ENCODE results near the gene CTNNA2. TPM values are rescaled to one million over a fixed set of nuclear protein-coding genes. Genes with fewer than 3 reads are reported as not detected.

CTNNA2 gene
- total RNA-seq, 1 experiment from 2014 or later = 5.5 TPM

DNA sequence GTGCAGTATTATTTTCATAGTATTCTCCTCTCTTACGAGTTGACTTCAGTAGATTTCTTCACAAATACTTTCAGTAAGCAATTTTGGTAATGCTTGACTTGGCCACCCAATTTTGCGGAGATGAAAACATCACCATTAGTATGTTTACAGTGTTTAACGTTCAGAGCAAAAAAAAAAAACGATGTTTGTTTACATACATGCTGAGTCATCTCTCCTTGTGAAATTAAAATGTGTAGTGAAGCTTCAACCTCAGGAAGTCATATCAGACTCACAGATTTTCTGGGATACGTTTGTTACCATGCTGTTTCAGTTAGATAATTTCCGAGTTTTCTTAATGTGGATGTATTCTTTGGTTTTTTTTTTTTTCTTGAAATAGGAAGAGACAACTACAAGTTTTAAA, 100.1 kb downstream of the CTNNA2 start:
- no peak overlapping the region for H2AK5ac ChIP-seq (ENCODE audit: insufficient read length, low read length)

More for the DNA sequence above, 100.1 kb downstream of the CTNNA2 start:
- H2BK15ac ChIP-seq (ENCODE audit: low read depth, low read length) = no peak overlapping the region
- Mint-ChIP-seq H3K27me3 (ENCODE audit: low read depth) (no peaks in the 10 kb centered on the region), H3K4me3 (no peak overlapping the region), H3K27ac (peak overlapping the region in 2 of 3 experiments; percentile 50 to 63; a peak in 2 of 7 replicates), H3K36me3 (ENCODE audit: insufficient read depth in 1 of 3, low read depth in 3 of 3) (peaks cover 0 to 1% (median 0%) of the 10 kb centered on the region in 3 experiments; a peak in 1 of 7 replicates), H3K4me1 (peaks cover 4 to 7% of the 10 kb centered on the region in 2 experiments; a peak in 2 of 4 replicates), H3K9me3 (no peaks in the 10 kb centered on the region)
- no peaks in the 10 kb centered on the region for H3K79me2 ChIP-seq (ENCODE audit: insufficient read depth, low read length)
- H3K4ac ChIP-seq (ENCODE audit: low read depth, low read length) = no peak overlapping the region
- H2BK12ac ChIP-seq (ENCODE audit: insufficient read length, low read depth, low read length) = no peak overlapping the region
- no peak overlapping the region for H3K4me2 ChIP-seq (ENCODE audit: insufficient read depth, insufficient read length, low read length)
- H3K79me1 ChIP-seq (ENCODE audit: insufficient read depth, low read depth, low read length, poor library complexity, severe bottlenecking) = no peaks in the 10 kb centered on the region
- H3K4me1 ChIP-seq (ENCODE audit: insufficient read depth, low read length) = no peaks in the 10 kb centered on the region
- H3K9me3 ChIP-seq (ENCODE audit: control insufficient read depth, low read depth, low read length) = no peaks in the 10 kb centered on the region
- H3K23ac ChIP-seq (ENCODE audit: insufficient read length, low read depth, low read length) = no peak overlapping the region
- H4K5ac ChIP-seq (ENCODE audit: insufficient read length, low read depth, low read length) = no peak overlapping the region
- no peak overlapping the region for H2AFZ ChIP-seq (ENCODE audit: low read length)
- DNase-seq = no peak
- no peak overlapping the region for H4K8ac ChIP-seq (replicated peaks; ENCODE audit: insufficient read length, low read depth, low read length)
- H3K27ac ChIP-seq (ENCODE audit: insufficient read length, low read depth, low read length) = no peak overlapping the region
- H3K27me3 ChIP-seq (ENCODE audit: insufficient read depth, low read length) = no peaks in the 10 kb centered on the region
- no peak overlapping the region for H3K56ac ChIP-seq (ENCODE audit: insufficient read length, low read depth, low read length)
- no peaks in the 10 kb centered on the region for H3K23me2 ChIP-seq (ENCODE audit: insufficient read length, low read depth, low read length, poor library complexity, severe bottlenecking)
- no peak overlapping the region for H2BK5ac ChIP-seq (ENCODE audit: insufficient read length, low read length)
- no peak overlapping the region for H4K91ac ChIP-seq (ENCODE audit: insufficient read length, low read depth, low read length)
- H2BK120ac ChIP-seq (ENCODE audit: low read depth, low read length, poor library complexity, severe bottlenecking) = no peak overlapping the region
- no peak overlapping the region for H3T11ph ChIP-seq (ENCODE audit: low read length)
- TF ChIP-seq, protein P1, sequence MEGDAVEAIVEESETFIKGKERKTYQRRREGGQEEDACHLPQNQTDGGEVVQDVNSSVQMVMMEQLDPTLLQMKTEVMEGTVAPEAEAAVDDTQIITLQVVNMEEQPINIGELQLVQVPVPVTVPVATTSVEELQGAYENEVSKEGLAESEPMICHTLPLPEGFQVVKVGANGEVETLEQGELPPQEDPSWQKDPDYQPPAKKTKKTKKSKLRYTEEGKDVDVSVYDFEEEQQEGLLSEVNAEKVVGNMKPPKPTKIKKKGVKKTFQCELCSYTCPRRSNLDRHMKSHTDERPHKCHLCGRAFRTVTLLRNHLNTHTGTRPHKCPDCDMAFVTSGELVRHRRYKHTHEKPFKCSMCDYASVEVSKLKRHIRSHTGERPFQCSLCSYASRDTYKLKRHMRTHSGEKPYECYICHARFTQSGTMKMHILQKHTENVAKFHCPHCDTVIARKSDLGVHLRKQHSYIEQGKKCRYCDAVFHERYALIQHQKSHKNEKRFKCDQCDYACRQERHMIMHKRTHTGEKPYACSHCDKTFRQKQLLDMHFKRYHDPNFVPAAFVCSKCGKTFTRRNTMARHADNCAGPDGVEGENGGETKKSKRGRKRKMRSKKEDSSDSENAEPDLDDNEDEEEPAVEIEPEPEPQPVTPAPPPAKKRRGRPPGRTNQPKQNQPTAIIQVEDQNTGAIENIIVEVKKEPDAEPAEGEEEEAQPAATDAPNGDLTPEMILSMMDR (conservative IDR thresholded peaks at IDR 0.05) = no peak
- no peak overlapping the region for H2BK20ac ChIP-seq (ENCODE audit: low read depth, low read length, poor library complexity, severe bottlenecking)
- WGBS (ENCODE audit: extremely low coverage, insufficient read length, low lambda C conversion rate) = no CpG with 5 or more reads among the region's 6 CpGs
- no peaks in the 10 kb centered on the region for H4K20me1 ChIP-seq (ENCODE audit: control insufficient read depth, insufficient read depth, insufficient read length)
- H3K9ac ChIP-seq (ENCODE audit: extremely low read depth, insufficient read length, low read length) = no peak overlapping the region
- no peak overlapping the region for H3K14ac ChIP-seq (ENCODE audit: insufficient read depth, low read length)
- no peak overlapping the region for H3K18ac ChIP-seq (ENCODE audit: insufficient read length, low read depth, low read length)

All from H9 (cell line).